Natural killer cell (primary cell): Measurements from ENCODE around the gene UBE2C. TPM values are rescaled to one million over a fixed set of nuclear protein-coding genes. Genes with fewer than 3 reads are reported as not detected.

Experiments used
- ATAC-seq, 3 donors: fragments of 150-1000 bp in 2 of 3; fragments of 200-7000 bp in 1 of 3; cut with Tn5 transposase; 1 replicate in 1 of 3; 2 replicates in 2 of 3; pipeline ENCODE4 v1.10.0; 2021; ENCODE audit warnings: mild to moderate bottlenecking in 2 of 3, moderate library complexity in 2 of 3
- DNase-seq, 2 donors: peaks; one replicate each; pipeline versions ENCODE4 v3.0.0 to v3.0.0-alpha.2; 2013 to 2021; ENCODE audit warnings: mixed read lengths in 1 of 2
- H3K27ac ChIP-seq: one replicate; pipeline ENCODE4 v1.5.1; 2013; ENCODE audit warnings: mild to moderate bottlenecking, low read length
- H3K27me3 ChIP-seq: one replicate; pipeline ENCODE4 v1.6.1; 2013; ENCODE audit warnings: low read length; ENCODE audit not compliant: control insufficient read depth, insufficient read depth
- H3K36me3 ChIP-seq: one replicate; pipeline ENCODE4 v1.6.1; 2013; ENCODE audit warnings: low read length; ENCODE audit not compliant: control insufficient read depth, insufficient read depth
- H3K4me1 ChIP-seq: one replicate; pipeline ENCODE4 v1.6.1; 2013; ENCODE audit warnings: low read length; ENCODE audit not compliant: control insufficient read depth, insufficient read depth
- H3K4me3 ChIP-seq: one replicate; pipeline ENCODE4 v1.5.1; 2013; ENCODE audit warnings: low read length
- H3K9me3 ChIP-seq: one replicate; pipeline ENCODE4 v1.6.1; 2013; ENCODE audit warnings: low read length; ENCODE audit not compliant: control insufficient read depth, insufficient read depth
- H3K27ac Mint-ChIP-seq, 2 donors: one replicate each; pipeline ENCODE4 v1.8.0; 2022; ENCODE audit warnings: mild to moderate bottlenecking in 2 of 2, mixed read lengths in 2 of 2, moderate library complexity in 1 of 2
- H3K27me3 Mint-ChIP-seq, 2 donors: one replicate each; pipeline ENCODE4 v1.8.0; 2022; ENCODE audit warnings: low read depth in 2 of 2, mixed read lengths in 2 of 2
- H3K36me3 Mint-ChIP-seq: one replicate; pipeline ENCODE4 v1.8.0; 2022; ENCODE audit warnings: mixed read lengths
- H3K4me1 Mint-ChIP-seq, 2 donors: one replicate each; pipeline ENCODE4 v1.8.0; 2022; ENCODE audit warnings: mixed read lengths in 2 of 2
- H3K4me3 Mint-ChIP-seq: one replicate; pipeline ENCODE4 v1.8.0; 2022; ENCODE audit warnings: mild to moderate bottlenecking, moderate library complexity, mixed read lengths
- H3K9me3 Mint-ChIP-seq, 2 donors: one replicate each; pipeline ENCODE4 v1.8.0; 2022; ENCODE audit warnings: mixed read lengths in 2 of 2
- CTCF ChIP-seq: fragments of 200-600 bp; IDR thresholded peaks from one replicate; pipeline ENCODE4 v1.8.0; 2022; ENCODE audit warnings: antibody characterized with exemption
- WGBS: methylation state at CpG from one replicate; pipeline ENCODE4 v1.1.7; 2013; ENCODE audit warnings: missing lambda C conversion rate; ENCODE audit not compliant: insufficient coverage; 5-methylcytosine and 5-hydroxymethylcytosine counted together
- intact Hi-C: fragments of 100-400 bp; cut with micrococcal nuclease; formaldehyde crosslinking; loops from one replicate; pipeline ENCODE4 v1.14.2; 2022
- total RNA-seq, 4 donors: library from RNA; stranded (reverse); fragments of 120-200 nt in 1 of 4; gene quantifications; one replicate each; pipeline versions ENCODE4 v1.2.3 to v1.2.4, GENCODE V29; 2013 to 2022

Gene UBE2C
- total RNA-seq, 3 donors from 2014 or later (not counting 1 experiment from before 2014, with no cell fraction given) = 0.54 to 3.2 TPM; not detected in 1

DNA sequence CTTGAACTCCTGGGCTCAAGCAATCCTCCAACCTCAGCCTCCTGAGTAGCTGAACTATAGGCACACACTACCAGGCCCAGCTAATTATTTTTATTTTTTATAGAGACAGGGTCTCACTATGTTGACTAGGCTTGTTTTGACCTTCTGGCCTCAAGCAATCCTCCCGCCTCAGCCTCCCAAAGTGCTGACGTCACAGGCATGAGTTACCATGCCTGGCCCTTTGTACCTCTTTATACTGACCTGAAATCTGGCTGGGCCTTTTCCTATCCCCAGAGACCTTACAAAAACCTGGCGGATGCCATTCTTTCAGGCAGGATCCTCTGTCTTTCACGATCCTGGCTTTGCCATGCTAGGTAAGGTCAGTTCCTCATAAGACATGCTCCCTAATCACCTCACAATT, 32.3 kb upstream of the UBE2C start:
- no peak for TF ChIP-seq CTCF
- 91% methylated on average over 3 of the region's 4 CpGs for WGBS
- ATAC-seq (no peak), DNase-seq (no peak)
- no peaks in the 10 kb centered on the region for H3K9me3 Mint-ChIP-seq
- no peaks in the 10 kb centered on the region for H3K4me1 Mint-ChIP-seq
- H3K4me1 ChIP-seq = no peaks in the 10 kb centered on the region
- H3K27me3 Mint-ChIP-seq = peaks cover 3 to 16% of the 10 kb centered on the region in 2 donors
- no peaks in the 10 kb centered on the region for H3K9me3 ChIP-seq
- no peaks in the 10 kb centered on the region for H3K27me3 ChIP-seq
- no peak overlapping the region for H3K27ac Mint-ChIP-seq
- no peaks in the 10 kb centered on the region for H3K36me3 ChIP-seq
- no peak overlapping the region for H3K4me3 Mint-ChIP-seq
- intact Hi-C loops = no loop called here
- H3K36me3 Mint-ChIP-seq = no peaks in the 10 kb centered on the region
- H3K4me3 ChIP-seq = no peak overlapping the region
- no peak overlapping the region for H3K27ac ChIP-seq

- Mint-ChIP-seq H3K36me3 (no peaks in the 10 kb centered on the region), H3K9me3 (no peaks in the 10 kb centered on the region), H3K27me3 (peaks cover 3 to 6% of the 10 kb centered on the region in 2 donors), H3K4me3 (no peak overlapping the region), H3K4me1 (no peaks in the 10 kb centered on the region), H3K27ac (no peak overlapping the region)
- Histone ChIP-seq H3K36me3 (no peaks in the 10 kb centered on the region), H3K27ac (no peak overlapping the region), H3K4me3 (no peak overlapping the region), H3K4me1 (no peaks in the 10 kb centered on the region), H3K27me3 (no peaks in the 10 kb centered on the region), H3K9me3 (no peaks in the 10 kb centered on the region)
- intact Hi-C loops = no loop called here
- ATAC-seq (no peak), DNase-seq (no peak)
- 86% methylated on average over 4 of the region's 4 CpGs for WGBS
- no peak for TF ChIP-seq CTCF
Observed at GRCh38 chr20:45781391-45781931, 31.0 kb upstream of the UBE2C start.

GRCh38 chr20:45782890-45783289, 29.6 kb upstream of the UBE2C start:
- Histone ChIP-seq H3K4me3 (no peak overlapping the region), H3K9me3 (no peaks in the 10 kb centered on the region), H3K27ac (no peak overlapping the region), H3K4me1 (no peaks in the 10 kb centered on the region), H3K27me3 (no peaks in the 10 kb centered on the region), H3K36me3 (no peaks in the 10 kb centered on the region)
- no peak overlapping the region for H3K27ac Mint-ChIP-seq
- intact Hi-C loops = no loop called here
- H3K4me3 Mint-ChIP-seq = no peak overlapping the region
- 62% methylated on average over 4 of the region's 4 CpGs for WGBS
- H3K36me3 Mint-ChIP-seq = no peaks in the 10 kb centered on the region
- no peaks in the 10 kb centered on the region for H3K9me3 Mint-ChIP-seq
- H3K27me3 Mint-ChIP-seq = peaks cover 3% of the 10 kb centered on the region in 2 donors
- DNase-seq (no peak), ATAC-seq (no peak)
- no peak for TF ChIP-seq CTCF
- H3K4me1 Mint-ChIP-seq = no peaks in the 10 kb centered on the region

- ATAC-seq = no peak
- H3K27ac Mint-ChIP-seq = no peak overlapping the region
- WGBS = 87% methylated on average over 6 of the region's 6 CpGs
Observed at GRCh38 chr20:45783656-45784294, 28.7 kb upstream of the UBE2C start.

More at GRCh38 chr20:45783656-45784294, 28.7 kb upstream of the UBE2C start:
- Mint-ChIP-seq H3K9me3 (no peaks in the 10 kb centered on the region), H3K27me3 (peaks cover 0 to 3% of the 10 kb centered on the region in 2 donors), H3K4me1 (no peaks in the 10 kb centered on the region), H3K4me3 (no peak overlapping the region), H3K36me3 (no peaks in the 10 kb centered on the region)
- Histone ChIP-seq H3K4me3 (no peak overlapping the region), H3K27me3 (no peaks in the 10 kb centered on the region), H3K36me3 (no peaks in the 10 kb centered on the region), H3K4me1 (no peaks in the 10 kb centered on the region), H3K27ac (no peak overlapping the region), H3K9me3 (no peaks in the 10 kb centered on the region)
- intact Hi-C loops = no loop called here
- no peak for TF ChIP-seq CTCF
- DNase-seq = no peak
